Measurements from ENCODE around the gene GRID1.
A peak's percentile ranks its signal among the peaks of the same experiment; 100 is the strongest.
"Not testable (repeated sequence)": the region's sequence is repeated elsewhere in the genome, so short reads cannot be mapped to it uniquely, and the experiment has no call there.

GRID1 gene

GRCh38 chr10:86400705-86401587 lies 34.4 kb upstream of the GRID1 start:
- peak; percentile 61 to 66 for ATAC-seq (replicated peaks)
- Mint-ChIP-seq H3K27ac (peak overlapping the region; percentile 90), H3K9me3 (no peaks in the 10 kb centered on the region), H3K4me3 (peak overlapping the region; percentile 88 to 92), H3K27me3 (peaks cover 14 to 31% of the 10 kb centered on the region in 2 donors), H3K4me1 (peaks cover 15 to 25% of the 10 kb centered on the region in 2 donors), H3K36me3 (no peaks in the 10 kb centered on the region)
- DNase-seq, result peak; percentile 63

GRCh38 chr10:86399879-86400704 lies 33.5 kb upstream of the GRID1 start:
- Mint-ChIP-seq H3K9me3 (no peaks in the 10 kb centered on the region), H3K27ac (peak overlapping the region; percentile 90), H3K27me3 (peaks cover 14 to 33% of the 10 kb centered on the region in 2 donors), H3K4me3 (peak overlapping the region; percentile 88 to 92), H3K36me3 (no peaks in the 10 kb centered on the region), H3K4me1 (peaks cover 15 to 25% of the 10 kb centered on the region in 2 donors)
- ATAC-seq (replicated peaks), result peak; percentile 91 to 93
- DNase-seq, result peak; percentile 90

GRCh38 chr10:86399514-86399878 lies 32.9 kb upstream of the GRID1 start:
- Mint-ChIP-seq H3K4me1 (peaks cover 15 to 25% of the 10 kb centered on the region in 2 donors), H3K4me3 (peak overlapping the region; percentile 88 to 92), H3K9me3 (no peaks in the 10 kb centered on the region), H3K27me3 (peaks cover 16 to 30% of the 10 kb centered on the region in 2 donors), H3K36me3 (no peaks in the 10 kb centered on the region), H3K27ac (peak overlapping the region; percentile 85)
- DNase-seq (no peak), ATAC-seq (replicated peaks) (no peak)

GRCh38 chr10:86397120-86397519 lies 30.5 kb upstream of the GRID1 start:
- no peaks in the 10 kb centered on the region for H3K9me3 Mint-ChIP-seq
- peaks cover 22 to 33% of the 10 kb centered on the region in 2 donors for H3K27me3 Mint-ChIP-seq
- peaks cover 12 to 20% of the 10 kb centered on the region in 2 donors for H3K4me1 Mint-ChIP-seq
- ATAC-seq (replicated peaks), result no peak
- no peak overlapping the region for H3K27ac Mint-ChIP-seq
- H3K4me3 Mint-ChIP-seq, result no peak overlapping the region
- H3K36me3 Mint-ChIP-seq, result no peaks in the 10 kb centered on the region
- no peak for DNase-seq

- Mint-ChIP-seq H3K9me3 (no peaks in the 10 kb centered on the region), H3K4me3 (no peak overlapping the region), H3K27me3 (peaks cover 49 to 61% of the 10 kb centered on the region in 2 donors), H3K4me1 (peaks cover 10 to 18% of the 10 kb centered on the region in 2 donors), H3K27ac (no peak overlapping the region), H3K36me3 (no peaks in the 10 kb centered on the region)
- ATAC-seq (replicated peaks) (no peak), DNase-seq (no peak)
Observed at GRCh38 chr10:86393862-86394455, 27.4 kb upstream of the GRID1 start.

GRCh38 chr10:86393362-86393761 lies 26.8 kb upstream of the GRID1 start:
- Mint-ChIP-seq H3K27me3 (peaks cover 51 to 64% of the 10 kb centered on the region in 2 donors), H3K27ac (no peak overlapping the region), H3K4me1 (peaks cover 11 to 18% of the 10 kb centered on the region in 2 donors), H3K9me3 (no peaks in the 10 kb centered on the region), H3K4me3 (no peak overlapping the region), H3K36me3 (no peaks in the 10 kb centered on the region)
- ATAC-seq (replicated peaks), result no peak
- DNase-seq, result no peak

- no peak overlapping the region for H3K27ac Mint-ChIP-seq
- no peak overlapping the region for H3K4me3 Mint-ChIP-seq
- no peaks in the 10 kb centered on the region for H3K9me3 Mint-ChIP-seq
- H3K27me3 Mint-ChIP-seq, result peaks cover 58 to 66% of the 10 kb centered on the region in 2 donors
- DNase-seq (no peak), ATAC-seq (replicated peaks) (peak; percentile 21 to 27)
- H3K36me3 Mint-ChIP-seq, result no peaks in the 10 kb centered on the region
- H3K4me1 Mint-ChIP-seq, result peaks cover 14 to 18% of the 10 kb centered on the region in 2 donors
Observed at GRCh38 chr10:86392723-86393094, 26.1 kb upstream of the GRID1 start.

- no peaks in the 10 kb centered on the region for H3K9me3 Mint-ChIP-seq
- ATAC-seq (replicated peaks), result no peak
- no peak overlapping the region for H3K4me3 Mint-ChIP-seq
- H3K4me1 Mint-ChIP-seq, result peaks cover 14 to 18% of the 10 kb centered on the region in 2 donors
- H3K36me3 Mint-ChIP-seq, result peaks cover 0 to 3% of the 10 kb centered on the region in 2 donors
- H3K27ac Mint-ChIP-seq, result no peak overlapping the region
- peaks cover 63 to 71% of the 10 kb centered on the region in 2 donors for H3K27me3 Mint-ChIP-seq
- no peak for DNase-seq
Observed at GRCh38 chr10:86391986-86392722, 25.6 kb upstream of the GRID1 start.

GRCh38 chr10:86391236-86391840 lies 24.7 kb upstream of the GRID1 start:
- Mint-ChIP-seq H3K27me3 (peaks cover 64 to 71% of the 10 kb centered on the region in 2 donors), H3K4me1 (peaks cover 14 to 18% of the 10 kb centered on the region in 2 donors), H3K27ac (no peak overlapping the region), H3K9me3 (no peaks in the 10 kb centered on the region), H3K4me3 (no peak overlapping the region), H3K36me3 (peaks cover 0 to 3% of the 10 kb centered on the region in 2 donors)
- no peak for ATAC-seq (replicated peaks)
- no peak for DNase-seq

GRCh38 chr10:86390337-86391120 lies 23.9 kb upstream of the GRID1 start:
- Mint-ChIP-seq H3K4me3 (no peak overlapping the region), H3K9me3 (no peaks in the 10 kb centered on the region), H3K27me3 (peaks cover 67% of the 10 kb centered on the region in 2 donors)

GRCh38 chr10:86389441-86390193 lies 23.0 kb upstream of the GRID1 start:
- Mint-ChIP-seq H3K27ac (no peak overlapping the region), H3K27me3 (peaks cover 74 to 76% of the 10 kb centered on the region in 2 donors), H3K4me1 (peaks cover 14 to 18% of the 10 kb centered on the region in 2 donors), H3K4me3 (peak overlapping the region; percentile 74 to 76), H3K36me3 (peaks cover 0 to 3% of the 10 kb centered on the region in 2 donors), H3K9me3 (no peaks in the 10 kb centered on the region)
- DNase-seq (no peak), ATAC-seq (replicated peaks) (peak; percentile 45 to 56)

More at GRCh38 chr10:86390337-86391120, 23.9 kb upstream of the GRID1 start:
- Mint-ChIP-seq H3K36me3 (peaks cover 0 to 3% of the 10 kb centered on the region in 2 donors), H3K4me1 (peaks cover 14 to 18% of the 10 kb centered on the region in 2 donors), H3K27ac (no peak overlapping the region)
- DNase-seq (no peak), ATAC-seq (replicated peaks) (no peak)

- H3K9me3 Mint-ChIP-seq; H3K36me3 Mint-ChIP-seq; H3K27ac Mint-ChIP-seq; DNase-seq; ATAC-seq (replicated peaks): not testable (repeated sequence)
- H3K27me3 Mint-ChIP-seq, result peaks cover 71 to 81% of the 10 kb centered on the region in 2 donors
- H3K4me3 Mint-ChIP-seq, result peak overlapping the region; percentile 74 to 76
- peaks cover 14 to 18% of the 10 kb centered on the region in 2 donors for H3K4me1 Mint-ChIP-seq
Observed at GRCh38 chr10:86389109-86389440, 22.5 kb upstream of the GRID1 start.
